Measurements from ENCODE around the gene NTSR2.

- no peak for TF ChIP-seq CTCF (IDR thresholded peaks at IDR 0.05)
- TF ChIP-seq POLR2A (IDR thresholded peaks at IDR 0.05): no peak
Measured at GRCh38 chr2:11685906-11686470, 16.0 kb upstream of the NTSR2 start.
